Measurements from ENCODE around the gene AP1M2.

Gene AP1M2

GRCh38 chr19:10566408-10566657 is 20.8 kb downstream of the AP1M2 start:
- Histone ChIP-seq H3K4me3 (ENCODE audit: low read length in 2 of 2) (peak overlapping the region; percentile 74 to 86), H3K4me1 (ENCODE audit: control insufficient read depth in 2 of 2, insufficient read depth in 2 of 2, low read length in 2 of 2) (peaks cover 35 to 38% of the 10 kb centered on the region in 2 donors), H3K9ac (ENCODE audit: low read depth in 1 of 2, low read length in 2 of 2) (peak overlapping the region; percentile 70), H3K9me3 (ENCODE audit: control insufficient read depth in 2 of 2, low read length in 2 of 2) (no peaks in the 10 kb centered on the region), H3K27ac (ENCODE audit: low read depth in 2 of 2, low read length in 2 of 2) (peak overlapping the region; percentile 79 to 86), H3K27me3 (ENCODE audit: control insufficient read depth in 2 of 2, insufficient read depth in 2 of 2, low read length in 2 of 2) (no peaks in the 10 kb centered on the region), H3K36me3 (ENCODE audit: control insufficient read depth in 2 of 2, insufficient read depth in 2 of 2, low read length in 2 of 2) (no peaks in the 10 kb centered on the region)

DNA sequence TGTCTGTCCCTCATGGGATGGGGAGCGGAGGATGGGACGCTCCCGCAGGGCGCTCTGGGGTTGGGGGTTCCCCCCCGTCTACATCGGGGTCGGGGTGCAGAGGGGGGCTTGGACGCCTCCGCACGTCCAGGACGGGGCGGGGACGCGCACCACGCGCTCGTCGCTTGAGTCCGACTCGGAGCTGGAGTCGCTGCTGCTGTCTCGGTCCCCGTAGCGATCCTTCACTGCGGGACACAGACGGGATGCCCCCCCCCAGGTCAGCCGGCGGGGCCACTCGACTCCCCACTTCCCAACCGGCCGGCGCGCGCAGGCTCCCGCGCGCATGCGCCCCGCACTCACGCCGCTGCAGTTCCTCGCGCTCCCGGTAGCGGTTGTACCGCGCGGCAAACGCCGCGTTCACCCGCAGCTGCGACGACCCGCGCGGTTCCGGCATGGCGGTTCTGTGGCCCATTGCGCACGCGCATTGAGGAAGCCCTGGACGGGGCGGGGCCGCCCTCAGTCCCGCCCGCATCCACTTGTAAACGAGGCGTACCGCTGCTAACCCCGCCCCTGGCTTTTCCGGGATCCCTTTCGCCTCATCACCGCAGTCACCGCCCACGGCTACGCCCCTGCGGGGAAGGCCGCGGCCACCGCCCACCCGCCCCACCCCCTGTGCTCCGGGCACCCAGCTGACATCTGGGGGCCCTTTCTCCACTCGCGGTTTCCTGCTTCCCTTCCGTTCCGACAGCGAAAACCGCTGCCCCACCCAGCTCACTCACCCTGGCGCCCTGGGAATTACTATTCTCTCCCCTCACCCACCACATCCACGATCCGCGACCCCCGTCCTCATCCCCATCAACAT is 21.3 kb downstream of the AP1M2 start, which contains the start of gene KRI1:
Gene KRI1 (minus strand): TSS at position 444 of the 841 bp plus-strand sequence. CDS start 11 bp downstream, at position 433.
- Histone ChIP-seq H3K9me3 (ENCODE audit: control insufficient read depth in 2 of 2, low read length in 2 of 2) (no peaks in the 10 kb centered on the region), H3K27me3 (ENCODE audit: control insufficient read depth in 2 of 2, insufficient read depth in 2 of 2, low read length in 2 of 2) (no peaks in the 10 kb centered on the region), H3K27ac (ENCODE audit: low read depth in 2 of 2, low read length in 2 of 2) (peak within 1 kb of the TSS; percentile 79 to 86), H3K4me3 (ENCODE audit: low read length in 2 of 2) (peak within 1 kb of the TSS; percentile 82 to 86), H3K4me1 (ENCODE audit: control insufficient read depth in 2 of 2, insufficient read depth in 2 of 2, low read length in 2 of 2) (peaks cover 35 to 38% of the 10 kb centered on the region in 2 donors), H3K36me3 (ENCODE audit: control insufficient read depth in 2 of 2, insufficient read depth in 2 of 2, low read length in 2 of 2) (no peaks in the 10 kb centered on the region), H3K9ac (ENCODE audit: low read depth in 1 of 2, low read length in 2 of 2) (peak within 1 kb of the TSS; percentile 88)

- Histone ChIP-seq H3K9me3 (ENCODE audit: control insufficient read depth in 2 of 2, low read length in 2 of 2) (no peaks in the 10 kb centered on the region), H3K4me1 (ENCODE audit: control insufficient read depth in 2 of 2, insufficient read depth in 2 of 2, low read length in 2 of 2) (peaks cover 35 to 38% of the 10 kb centered on the region in 2 donors), H3K9ac (ENCODE audit: low read depth in 1 of 2, low read length in 2 of 2) (peak overlapping the region; percentile 88), H3K4me3 (ENCODE audit: low read length in 2 of 2) (peak overlapping the region; percentile 82 to 86), H3K27me3 (ENCODE audit: control insufficient read depth in 2 of 2, insufficient read depth in 2 of 2, low read length in 2 of 2) (no peaks in the 10 kb centered on the region), H3K27ac (ENCODE audit: low read depth in 2 of 2, low read length in 2 of 2) (peak overlapping the region; percentile 74 to 86), H3K36me3 (ENCODE audit: control insufficient read depth in 2 of 2, insufficient read depth in 2 of 2, low read length in 2 of 2) (peaks cover 2 to 7% of the 10 kb centered on the region in 2 donors)
Observed at GRCh38 chr19:10565028-10565566, 22.0 kb downstream of the AP1M2 start.

DNA sequence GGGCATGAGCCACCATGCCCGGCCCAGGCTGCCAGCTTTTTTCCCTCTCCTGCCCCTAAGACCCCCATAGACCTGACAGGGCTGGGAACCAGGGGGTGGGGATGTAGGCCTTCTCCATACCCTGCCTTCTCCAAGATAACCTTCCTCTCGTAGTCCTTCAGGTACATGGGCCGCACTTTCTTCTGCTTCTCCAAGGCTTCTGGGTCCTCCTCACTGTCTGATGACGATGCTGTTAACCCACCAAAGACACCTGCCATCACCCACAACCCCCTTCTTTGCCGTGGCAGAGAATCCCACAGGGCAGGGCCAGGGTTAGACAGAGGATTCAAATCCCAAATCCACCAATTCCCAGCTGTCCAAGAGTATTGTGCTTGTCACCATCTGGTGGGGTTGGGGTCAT is 24.5 kb downstream of the AP1M2 start:
- Histone ChIP-seq H3K9ac (ENCODE audit: low read depth in 1 of 2, low read length in 2 of 2) (no peak overlapping the region), H3K4me3 (ENCODE audit: low read length in 2 of 2) (no peak overlapping the region), H3K27ac (ENCODE audit: low read depth in 2 of 2, low read length in 2 of 2) (no peak overlapping the region), H3K9me3 (ENCODE audit: control insufficient read depth in 2 of 2, low read length in 2 of 2) (no peaks in the 10 kb centered on the region), H3K4me1 (ENCODE audit: control insufficient read depth in 2 of 2, insufficient read depth in 2 of 2, low read length in 2 of 2) (peaks cover 23% of the 10 kb centered on the region in 2 donors), H3K36me3 (ENCODE audit: control insufficient read depth in 2 of 2, insufficient read depth in 2 of 2, low read length in 2 of 2) (peaks cover 19 to 24% of the 10 kb centered on the region in 2 donors), H3K27me3 (ENCODE audit: control insufficient read depth in 2 of 2, insufficient read depth in 2 of 2, low read length in 2 of 2) (no peaks in the 10 kb centered on the region)

DNA sequence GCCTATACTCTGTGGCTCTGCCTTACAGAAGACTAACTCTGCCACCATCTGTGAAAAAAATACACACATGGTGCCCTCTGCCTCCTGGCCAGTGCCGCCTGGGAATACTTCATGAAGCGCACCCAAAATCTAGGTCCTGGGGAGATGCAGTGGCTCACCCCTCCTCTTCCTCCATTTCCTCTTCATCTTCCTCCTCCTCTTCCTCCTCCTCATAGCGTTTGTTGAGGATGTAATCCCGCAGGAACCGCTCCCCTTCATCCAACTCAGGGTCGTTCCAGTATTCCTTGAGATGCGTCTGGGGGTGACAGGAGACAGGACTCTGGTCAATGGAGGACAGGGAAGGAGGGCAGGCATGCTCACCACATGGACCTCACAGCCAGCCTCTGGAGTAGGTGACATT is 27.0 kb downstream of the AP1M2 start:
- H3K9ac ChIP-seq (ENCODE audit: low read depth in 1 of 2, low read length in 2 of 2), result no peak overlapping the region
- H3K9me3 ChIP-seq (ENCODE audit: control insufficient read depth in 2 of 2, low read length in 2 of 2), result no peaks in the 10 kb centered on the region
- H3K4me3 ChIP-seq (ENCODE audit: low read length in 2 of 2), result no peak overlapping the region
- H3K36me3 ChIP-seq (ENCODE audit: control insufficient read depth in 2 of 2, insufficient read depth in 2 of 2, low read length in 2 of 2), result peaks cover 26 to 38% of the 10 kb centered on the region in 2 donors
- no peaks in the 10 kb centered on the region for H3K27me3 ChIP-seq (ENCODE audit: control insufficient read depth in 2 of 2, insufficient read depth in 2 of 2, low read length in 2 of 2)
- H3K27ac ChIP-seq (ENCODE audit: low read depth in 2 of 2, low read length in 2 of 2), result no peak overlapping the region
- peaks cover 6 to 7% of the 10 kb centered on the region in 2 donors for H3K4me1 ChIP-seq (ENCODE audit: control insufficient read depth in 2 of 2, insufficient read depth in 2 of 2, low read length in 2 of 2)

GRCh38 chr19:10557603-10558197 is 29.4 kb downstream of the AP1M2 start:
- Histone ChIP-seq H3K4me1 (ENCODE audit: control insufficient read depth in 2 of 2, insufficient read depth in 2 of 2, low read length in 2 of 2) (peaks cover 5 to 17% of the 10 kb centered on the region in 2 donors), H3K9ac (ENCODE audit: low read depth in 1 of 2, low read length in 2 of 2) (no peak overlapping the region), H3K27me3 (ENCODE audit: control insufficient read depth in 2 of 2, insufficient read depth in 2 of 2, low read length in 2 of 2) (no peaks in the 10 kb centered on the region), H3K36me3 (ENCODE audit: control insufficient read depth in 2 of 2, insufficient read depth in 2 of 2, low read length in 2 of 2) (peaks cover 48 to 53% of the 10 kb centered on the region in 2 donors), H3K9me3 (ENCODE audit: control insufficient read depth in 2 of 2, low read length in 2 of 2) (no peaks in the 10 kb centered on the region), H3K27ac (ENCODE audit: low read depth in 2 of 2, low read length in 2 of 2) (no peak overlapping the region), H3K4me3 (ENCODE audit: low read length in 2 of 2) (no peak overlapping the region)

DNA sequence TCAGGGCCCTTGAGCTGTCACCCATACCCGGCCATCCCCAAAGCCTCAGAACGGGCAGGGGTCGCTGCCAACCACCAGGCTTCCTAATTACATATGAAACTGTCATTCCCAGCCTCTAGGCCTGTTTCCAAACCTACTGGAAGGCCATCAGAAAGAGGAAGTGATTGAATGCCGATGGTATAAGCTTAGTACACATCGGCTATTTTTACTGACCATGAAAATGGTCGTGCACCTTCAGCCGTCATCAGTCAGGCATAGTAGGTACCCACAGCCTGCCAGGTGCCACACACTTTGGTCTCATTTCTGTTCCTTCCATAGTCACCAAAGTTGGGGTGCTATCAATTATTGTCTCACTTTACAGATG is 31.5 kb downstream of the AP1M2 start:
- Histone ChIP-seq H3K27ac (ENCODE audit: low read depth in 2 of 2, low read length in 2 of 2) (no peak overlapping the region), H3K4me3 (ENCODE audit: low read length in 2 of 2) (no peak overlapping the region), H3K36me3 (ENCODE audit: control insufficient read depth in 2 of 2, insufficient read depth in 2 of 2, low read length in 2 of 2) (peaks cover 56 to 61% of the 10 kb centered on the region in 2 donors), H3K9ac (ENCODE audit: low read depth in 1 of 2, low read length in 2 of 2) (no peak overlapping the region), H3K4me1 (ENCODE audit: control insufficient read depth in 2 of 2, insufficient read depth in 2 of 2, low read length in 2 of 2) (peaks cover 16 to 25% of the 10 kb centered on the region in 2 donors), H3K9me3 (ENCODE audit: control insufficient read depth in 2 of 2, low read length in 2 of 2) (no peaks in the 10 kb centered on the region), H3K27me3 (ENCODE audit: control insufficient read depth in 2 of 2, insufficient read depth in 2 of 2, low read length in 2 of 2) (no peaks in the 10 kb centered on the region)

DNA sequence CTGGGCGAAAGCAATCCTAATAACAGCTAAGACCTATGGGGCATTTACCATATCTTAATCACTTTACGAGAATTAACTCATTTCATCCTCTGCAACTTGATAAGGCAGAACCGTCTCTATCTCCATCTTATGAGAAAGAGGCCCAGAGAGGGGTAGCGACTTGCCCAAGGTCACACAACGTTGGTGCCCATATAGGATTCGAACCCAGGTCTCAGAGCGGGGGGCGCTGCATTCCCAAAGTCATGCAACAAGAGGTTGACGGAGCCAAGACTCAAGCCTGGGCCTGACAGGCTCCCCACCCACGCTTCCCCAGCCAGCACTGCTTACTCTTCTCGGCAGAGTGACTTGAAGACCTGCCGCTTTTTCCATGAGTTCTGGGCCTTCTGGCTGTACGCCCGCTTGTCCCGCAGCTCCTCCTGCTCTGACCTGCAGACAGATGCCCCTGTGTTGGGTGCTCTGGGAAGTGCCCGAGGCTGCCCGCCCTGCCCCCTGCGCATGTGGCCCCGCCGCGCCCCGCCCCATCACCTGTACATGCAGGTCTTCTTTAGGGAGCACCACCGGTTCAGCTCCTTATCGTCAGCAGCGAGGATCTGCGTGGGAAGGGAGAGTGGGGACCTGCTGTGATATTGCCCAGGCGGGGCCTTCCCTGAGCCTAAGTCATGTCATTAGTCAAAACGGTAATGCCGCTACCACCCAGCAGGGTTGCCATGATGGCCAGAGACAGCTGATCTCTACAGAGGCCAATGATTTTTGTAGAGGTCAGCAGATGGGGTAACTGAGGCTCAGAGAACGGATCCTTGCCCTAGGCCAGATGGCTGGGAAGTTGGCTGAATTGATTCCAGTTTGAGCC is 32.1 kb downstream of the AP1M2 start:
- H3K36me3 ChIP-seq (ENCODE audit: control insufficient read depth in 2 of 2, insufficient read depth in 2 of 2, low read length in 2 of 2), result peaks cover 57 to 59% of the 10 kb centered on the region in 2 donors
- no peak overlapping the region for H3K4me3 ChIP-seq (ENCODE audit: low read length in 2 of 2)
- no peak overlapping the region for H3K27ac ChIP-seq (ENCODE audit: low read depth in 2 of 2, low read length in 2 of 2)
- no peak overlapping the region for H3K9ac ChIP-seq (ENCODE audit: low read depth in 1 of 2, low read length in 2 of 2)
- H3K9me3 ChIP-seq (ENCODE audit: control insufficient read depth in 2 of 2, low read length in 2 of 2), result no peaks in the 10 kb centered on the region
- peaks cover 16 to 29% of the 10 kb centered on the region in 2 donors for H3K4me1 ChIP-seq (ENCODE audit: control insufficient read depth in 2 of 2, insufficient read depth in 2 of 2, low read length in 2 of 2)
- H3K27me3 ChIP-seq (ENCODE audit: control insufficient read depth in 2 of 2, insufficient read depth in 2 of 2, low read length in 2 of 2), result no peaks in the 10 kb centered on the region

DNA sequence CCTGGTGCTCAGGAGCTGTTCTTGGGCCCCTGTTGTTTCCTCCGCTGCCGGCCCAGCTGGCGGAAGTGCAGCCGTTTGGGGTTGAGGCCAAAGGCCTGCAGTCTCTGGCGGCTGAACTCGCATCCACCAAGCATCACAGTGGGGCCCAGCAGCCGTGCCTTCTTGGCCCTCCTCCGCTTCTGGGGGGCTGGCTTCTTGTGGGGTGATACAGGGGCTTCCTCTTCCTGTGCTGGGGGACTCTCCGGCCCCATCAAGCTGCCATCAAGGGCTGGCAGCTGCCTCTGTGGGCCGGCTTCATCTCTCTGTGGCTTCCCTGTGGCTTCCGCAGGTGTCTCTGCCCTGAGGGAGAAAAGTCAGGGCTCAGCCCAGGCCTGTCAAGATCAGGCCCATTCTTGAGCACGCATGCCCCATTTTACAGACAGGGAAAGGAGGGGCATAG is 33.1 kb downstream of the AP1M2 start:
- Histone ChIP-seq H3K9me3 (ENCODE audit: control insufficient read depth in 2 of 2, low read length in 2 of 2) (no peaks in the 10 kb centered on the region), H3K4me1 (ENCODE audit: control insufficient read depth in 2 of 2, insufficient read depth in 2 of 2, low read length in 2 of 2) (peaks cover 16 to 29% of the 10 kb centered on the region in 2 donors), H3K36me3 (ENCODE audit: control insufficient read depth in 2 of 2, insufficient read depth in 2 of 2, low read length in 2 of 2) (peaks cover 48 to 54% of the 10 kb centered on the region in 2 donors), H3K4me3 (ENCODE audit: low read length in 2 of 2) (no peak overlapping the region), H3K27me3 (ENCODE audit: control insufficient read depth in 2 of 2, insufficient read depth in 2 of 2, low read length in 2 of 2) (no peaks in the 10 kb centered on the region), H3K27ac (ENCODE audit: low read depth in 2 of 2, low read length in 2 of 2) (peak overlapping the region in 1 of 2 donors; percentile 71), H3K9ac (ENCODE audit: low read depth in 1 of 2, low read length in 2 of 2) (no peak overlapping the region)

Data from mucosa of rectum (tissue), 2 donors.